Measurements from ENCODE around the gene ASB18.

Gene ASB18

DNA sequence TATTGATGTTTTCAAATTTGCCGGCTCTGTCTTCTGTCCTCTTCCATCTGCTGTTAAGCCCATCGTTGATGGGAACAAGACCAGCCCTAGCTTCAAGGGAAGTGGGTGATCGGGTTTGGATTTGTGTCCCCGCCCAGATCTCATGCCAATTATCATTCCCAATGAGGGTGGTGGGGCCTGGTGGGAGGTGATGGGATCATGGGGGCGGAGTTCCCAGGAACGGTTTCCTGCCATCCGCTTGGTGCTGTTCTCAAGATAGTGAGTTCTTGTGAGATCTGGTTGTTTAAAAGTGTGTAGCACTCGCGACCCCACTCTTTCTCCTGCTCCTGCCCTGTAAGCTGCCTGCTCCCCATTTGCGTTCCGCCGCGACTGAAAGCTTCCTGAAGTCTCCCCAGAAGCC, 9.5 kb downstream of the ASB18 start:
- DNase-seq (ENCODE audit: low read depth, low spot score) = no peak
- Histone ChIP-seq H3K9ac (ENCODE audit: insufficient read length) (no peak overlapping the region), H3K9me3 (ENCODE audit: low read depth, low read length) (no peaks in the 10 kb centered on the region), H3K27ac (no peak overlapping the region), H3K4me3 (no peak overlapping the region), H3K36me3 (ENCODE audit: insufficient read depth, low read length) (no peaks in the 10 kb centered on the region)
- no peak for TF ChIP-seq EZH2 (IDR thresholded peaks at IDR 0.05)
- no peak for TF ChIP-seq FOXP2 (optimal IDR thresholded peaks at IDR 0.05; ENCODE audit: control extremely low read depth, extremely low read length, insufficient read depth)

DNA sequence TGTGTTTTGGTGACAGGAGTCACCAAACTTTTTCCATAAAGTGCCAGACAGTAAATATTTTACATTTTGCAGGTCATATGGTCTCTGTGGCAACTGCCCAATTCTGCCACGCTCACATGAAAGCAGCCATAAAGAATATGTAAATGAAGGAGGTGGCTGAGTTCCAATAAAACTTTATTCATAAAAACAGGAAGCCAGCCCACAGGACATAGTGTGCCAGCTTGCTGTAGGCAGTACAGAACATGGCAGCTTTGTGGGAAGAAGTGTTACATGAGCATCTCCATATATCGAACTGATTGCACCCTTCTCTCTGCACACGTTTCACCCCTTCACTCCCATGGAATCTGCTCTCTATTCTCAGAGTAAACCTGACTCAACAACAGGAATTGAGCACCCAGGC, 10.2 kb downstream of the ASB18 start:
- no peaks in the 10 kb centered on the region for H3K36me3 ChIP-seq (ENCODE audit: insufficient read depth, low read length)
- no peak overlapping the region for H3K4me3 ChIP-seq
- H3K9me3 ChIP-seq (ENCODE audit: low read depth, low read length) = no peaks in the 10 kb centered on the region
- no peak overlapping the region for H3K27ac ChIP-seq
- TF ChIP-seq EZH2 (IDR thresholded peaks at IDR 0.05) (no peak), POLR2AphosphoS5 (IDR thresholded peaks at IDR 0.05; ENCODE audit: borderline replicate concordance, low read depth, low read length) (no peak), FOXP2 (optimal IDR thresholded peaks at IDR 0.05; ENCODE audit: control extremely low read depth, extremely low read length, insufficient read depth) (no peak)
- no peak overlapping the region for H3K9ac ChIP-seq (ENCODE audit: insufficient read length)
- DNase-seq (ENCODE audit: low read depth, low spot score) = no peak

DNA sequence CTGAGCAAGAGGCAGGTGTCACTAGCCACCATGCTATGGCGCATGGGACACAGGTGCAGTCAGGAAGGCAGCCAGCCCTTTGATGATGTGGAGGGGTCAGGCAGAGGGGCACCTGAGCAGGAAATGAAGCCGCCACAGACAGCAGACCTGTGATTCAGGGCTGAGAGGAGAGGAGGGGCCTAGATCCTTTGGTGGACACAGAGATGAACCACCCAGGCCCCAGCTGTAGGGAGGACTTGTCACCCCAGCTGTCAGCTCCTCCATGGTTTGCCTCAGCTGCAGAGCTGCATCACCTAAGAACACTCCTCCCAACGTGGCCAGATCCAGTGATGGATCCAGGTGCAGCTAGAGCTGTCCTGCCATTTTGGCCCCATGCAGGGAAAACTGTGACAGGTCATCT, 11.6 kb downstream of the ASB18 start:
- Histone ChIP-seq H3K9ac (ENCODE audit: insufficient read length) (no peak overlapping the region), H3K27ac (no peak overlapping the region), H3K36me3 (ENCODE audit: insufficient read depth, low read length) (no peaks in the 10 kb centered on the region), H3K4me3 (no peak overlapping the region), H3K9me3 (ENCODE audit: low read depth, low read length) (no peaks in the 10 kb centered on the region)
- no peak for DNase-seq (ENCODE audit: low read depth, low spot score)
- TF ChIP-seq POLR2AphosphoS5 (IDR thresholded peaks at IDR 0.05; ENCODE audit: borderline replicate concordance, low read depth, low read length) (no peak), EZH2 (IDR thresholded peaks at IDR 0.05) (no peak), FOXP2 (optimal IDR thresholded peaks at IDR 0.05; ENCODE audit: control extremely low read depth, extremely low read length, insufficient read depth) (no peak)

DNA sequence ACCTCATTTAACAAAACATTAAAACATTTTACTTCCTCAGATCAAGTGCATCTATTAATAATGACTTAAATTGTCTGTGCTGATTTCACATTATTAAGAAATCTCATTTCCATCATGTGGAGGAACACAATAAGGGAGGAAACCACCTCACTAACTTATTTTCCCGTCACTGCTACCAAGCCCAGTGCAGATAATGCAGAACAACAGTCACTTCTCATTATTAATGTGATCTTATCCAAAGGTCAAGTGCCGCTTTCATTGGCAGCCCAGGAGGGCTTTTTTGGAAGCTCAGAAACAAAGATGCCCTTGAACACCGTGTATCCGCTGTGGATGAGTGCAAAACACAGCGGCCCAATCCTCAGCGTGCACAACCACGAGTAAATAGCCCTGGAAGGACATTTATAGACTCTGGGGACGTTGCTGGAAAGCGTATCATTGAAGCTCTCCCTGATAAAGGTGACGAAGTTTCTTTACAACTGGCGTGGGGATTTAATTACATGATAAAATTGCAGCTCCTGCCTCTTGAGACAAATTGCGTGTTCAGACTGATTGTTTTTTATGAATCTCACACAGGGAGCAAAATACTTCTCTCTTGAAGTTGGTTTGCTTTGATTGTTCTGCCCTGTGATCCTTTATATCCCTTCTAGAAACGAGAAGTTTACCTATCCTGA, 13.2 kb downstream of the ASB18 start:
- H3K27ac ChIP-seq = no peak overlapping the region
- DNase-seq (ENCODE audit: low read depth, low spot score) = no peak
- H3K36me3 ChIP-seq (ENCODE audit: insufficient read depth, low read length) = no peaks in the 10 kb centered on the region
- no peak overlapping the region for H3K4me3 ChIP-seq
- TF ChIP-seq EZH2 (IDR thresholded peaks at IDR 0.05) (no peak), FOXP2 (optimal IDR thresholded peaks at IDR 0.05; ENCODE audit: control extremely low read depth, extremely low read length, insufficient read depth) (no peak), POLR2AphosphoS5 (IDR thresholded peaks at IDR 0.05; ENCODE audit: borderline replicate concordance, low read depth, low read length) (no peak)
- H3K9ac ChIP-seq (ENCODE audit: insufficient read length) = no peak overlapping the region
- H3K9me3 ChIP-seq (ENCODE audit: low read depth, low read length) = no peaks in the 10 kb centered on the region

DNA sequence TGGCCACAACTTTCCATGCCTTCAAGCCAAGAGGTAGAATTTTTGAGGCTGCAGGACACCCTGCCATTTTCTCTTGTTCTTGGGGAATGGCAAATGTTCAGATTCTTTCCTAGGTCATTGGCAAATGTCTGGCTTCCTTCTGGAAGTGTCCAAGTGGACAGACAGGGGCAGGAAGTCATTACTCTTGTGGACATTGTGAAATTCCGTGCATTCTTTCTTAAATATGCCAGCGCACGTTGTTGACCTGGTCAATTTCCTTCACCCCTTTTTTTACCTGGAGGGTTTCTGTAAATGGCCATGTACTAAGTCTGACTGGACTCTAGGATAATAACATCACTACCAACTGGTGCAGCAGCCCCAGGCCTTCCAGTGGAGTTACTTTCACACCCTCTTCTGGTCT, 13.9 kb downstream of the ASB18 start:
- no peaks in the 10 kb centered on the region for H3K36me3 ChIP-seq (ENCODE audit: insufficient read depth, low read length)
- DNase-seq (ENCODE audit: low read depth, low spot score) = no peak
- TF ChIP-seq EZH2 (IDR thresholded peaks at IDR 0.05) = no peak
- no peak for TF ChIP-seq POLR2AphosphoS5 (IDR thresholded peaks at IDR 0.05; ENCODE audit: borderline replicate concordance, low read depth, low read length)
- TF ChIP-seq FOXP2 (optimal IDR thresholded peaks at IDR 0.05; ENCODE audit: control extremely low read depth, extremely low read length, insufficient read depth) = no peak

DNA sequence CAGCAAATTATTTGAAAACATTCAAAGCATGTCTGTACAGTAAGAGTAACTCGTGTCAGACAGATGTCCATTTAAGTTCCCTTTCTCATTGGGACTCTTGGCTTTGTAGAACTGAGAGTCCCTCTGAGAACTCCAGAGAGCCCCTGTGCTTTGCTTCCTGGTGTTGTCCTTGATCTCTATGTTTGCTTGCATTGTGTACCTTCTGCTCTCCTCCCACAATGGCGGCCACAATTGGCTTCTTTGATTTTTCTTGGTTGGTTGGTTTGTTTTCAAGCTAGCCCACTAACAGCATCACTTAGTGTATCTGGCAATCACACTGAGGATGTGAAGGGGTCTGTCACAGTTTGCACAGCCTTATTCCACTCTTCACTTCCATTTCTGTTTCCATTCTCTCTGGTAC, 15.1 kb downstream of the ASB18 start:
- Histone ChIP-seq H3K9ac (ENCODE audit: insufficient read length) (no peak overlapping the region), H3K36me3 (ENCODE audit: insufficient read depth, low read length) (no peaks in the 10 kb centered on the region), H3K9me3 (ENCODE audit: low read depth, low read length) (no peaks in the 10 kb centered on the region), H3K4me3 (no peak overlapping the region), H3K27ac (no peak overlapping the region)
- TF ChIP-seq POLR2AphosphoS5 (IDR thresholded peaks at IDR 0.05; ENCODE audit: borderline replicate concordance, low read depth, low read length) (no peak), EZH2 (IDR thresholded peaks at IDR 0.05) (no peak), FOXP2 (optimal IDR thresholded peaks at IDR 0.05; ENCODE audit: control extremely low read depth, extremely low read length, insufficient read depth) (no peak)
- DNase-seq (ENCODE audit: low read depth, low spot score) = no peak

More for the DNA sequence above, 13.9 kb downstream of the ASB18 start:
- no peaks in the 10 kb centered on the region for H3K9me3 ChIP-seq (ENCODE audit: low read depth, low read length)
- H3K4me3 ChIP-seq = no peak overlapping the region
- H3K9ac ChIP-seq (ENCODE audit: insufficient read length) = no peak overlapping the region
- H3K27ac ChIP-seq = no peak overlapping the region

DNA sequence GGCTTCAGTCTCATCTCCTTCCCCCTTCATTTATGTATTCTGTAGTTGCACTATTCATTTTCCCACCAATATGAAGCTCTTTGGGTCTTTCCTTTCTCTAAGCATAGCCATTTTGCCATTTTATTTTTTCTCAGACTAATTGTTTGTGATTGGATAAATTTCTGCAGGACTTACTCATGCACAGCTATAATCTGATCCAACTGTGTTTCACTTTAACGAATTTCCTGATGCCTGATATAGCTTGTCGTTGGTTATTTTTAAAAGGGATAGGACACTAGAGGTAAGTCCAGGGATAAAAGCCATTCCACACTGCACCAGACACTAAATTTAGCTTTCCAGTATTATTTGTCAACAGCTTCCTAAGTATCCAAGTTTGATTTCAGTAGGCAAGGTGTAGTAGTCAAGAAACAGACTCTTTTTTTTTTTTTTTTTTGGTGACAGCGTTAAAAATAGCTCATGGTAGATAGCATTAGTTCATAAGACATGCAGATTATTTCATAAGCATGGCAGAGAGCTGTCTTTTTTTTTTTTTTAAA, 17.4 kb downstream of the ASB18 start:
- H3K9ac ChIP-seq (ENCODE audit: insufficient read length) = no peak overlapping the region
- no peak for TF ChIP-seq FOXP2 (optimal IDR thresholded peaks at IDR 0.05; ENCODE audit: control extremely low read depth, extremely low read length, insufficient read depth)
- TF ChIP-seq EZH2 (IDR thresholded peaks at IDR 0.05) = no peak
- TF ChIP-seq POLR2AphosphoS5 (IDR thresholded peaks at IDR 0.05; ENCODE audit: borderline replicate concordance, low read depth, low read length) = no peak
- H3K9me3 ChIP-seq (ENCODE audit: low read depth, low read length) = no peaks in the 10 kb centered on the region
- no peaks in the 10 kb centered on the region for H3K36me3 ChIP-seq (ENCODE audit: insufficient read depth, low read length)
- no peak overlapping the region for H3K4me3 ChIP-seq
- H3K27ac ChIP-seq = no peak overlapping the region
- DNase-seq (ENCODE audit: low read depth, low spot score) = no peak

DNA sequence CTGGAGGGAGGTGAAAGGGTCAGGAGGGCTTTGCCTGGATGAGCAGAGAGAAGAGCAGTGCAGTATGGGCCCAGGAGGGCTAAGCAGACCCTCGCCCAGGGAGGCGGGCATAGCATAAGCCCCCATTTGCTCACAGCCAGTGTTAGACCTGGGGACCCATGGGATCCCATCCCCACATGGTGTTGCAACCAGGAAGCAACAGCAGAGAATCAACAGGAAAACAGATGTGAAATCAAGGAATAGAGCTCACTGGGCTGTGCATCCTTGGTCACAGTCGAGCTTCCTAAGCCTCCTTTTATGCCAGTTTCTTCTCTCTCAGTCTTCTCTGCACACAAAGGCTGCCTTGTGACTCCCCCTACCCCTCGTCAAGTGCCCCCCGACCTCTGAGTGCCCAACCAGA, 19.9 kb downstream of the ASB18 start:
- DNase-seq (ENCODE audit: low read depth, low spot score) = no peak
- Histone ChIP-seq H3K4me3 (no peak overlapping the region), H3K9me3 (ENCODE audit: low read depth, low read length) (no peaks in the 10 kb centered on the region), H3K9ac (ENCODE audit: insufficient read length) (no peak overlapping the region), H3K27ac (no peak overlapping the region), H3K36me3 (ENCODE audit: insufficient read depth, low read length) (no peaks in the 10 kb centered on the region)
- TF ChIP-seq FOXP2 (optimal IDR thresholded peaks at IDR 0.05; ENCODE audit: control extremely low read depth, extremely low read length, insufficient read depth) (no peak), POLR2AphosphoS5 (IDR thresholded peaks at IDR 0.05; ENCODE audit: borderline replicate concordance, low read depth, low read length) (no peak), EZH2 (IDR thresholded peaks at IDR 0.05) (no peak)

DNA sequence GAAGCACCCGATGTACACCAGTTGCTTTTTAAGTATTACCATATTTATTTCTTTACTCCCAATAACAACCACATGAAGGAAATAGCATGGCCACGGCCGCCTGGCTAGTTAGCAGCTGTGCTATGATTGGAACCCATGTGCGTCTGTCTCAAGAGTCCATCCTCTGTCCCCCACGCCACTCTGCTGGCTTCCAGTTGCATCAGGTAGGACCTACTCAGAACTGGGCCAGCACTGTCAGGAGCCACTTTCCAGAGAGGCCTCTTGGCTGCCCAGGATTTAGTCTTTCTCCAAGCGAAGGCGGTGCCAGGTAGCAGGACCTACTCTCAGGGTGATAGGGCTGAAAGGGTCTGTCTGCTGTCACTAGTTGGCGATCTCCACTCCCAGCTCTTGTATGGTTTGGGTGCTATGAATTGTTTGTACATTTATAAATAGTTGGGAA, 22.1 kb downstream of the ASB18 start:
- H3K9ac ChIP-seq (ENCODE audit: insufficient read length) = no peak overlapping the region
- no peak overlapping the region for H3K4me3 ChIP-seq
- DNase-seq (ENCODE audit: low read depth, low spot score) = no peak
- TF ChIP-seq POLR2AphosphoS5 (IDR thresholded peaks at IDR 0.05; ENCODE audit: borderline replicate concordance, low read depth, low read length) (no peak), FOXP2 (optimal IDR thresholded peaks at IDR 0.05; ENCODE audit: control extremely low read depth, extremely low read length, insufficient read depth) (no peak), EZH2 (IDR thresholded peaks at IDR 0.05) (no peak)
- no peak overlapping the region for H3K27ac ChIP-seq
- no peaks in the 10 kb centered on the region for H3K9me3 ChIP-seq (ENCODE audit: low read depth, low read length)
- H3K36me3 ChIP-seq (ENCODE audit: insufficient read depth, low read length) = no peaks in the 10 kb centered on the region
